Lower leg skin (tissue), 4 donors: Measurements from ENCODE around the gene CNTN4. TPM values are rescaled to one million over a fixed set of nuclear protein-coding genes. Genes with fewer than 3 reads are reported as not detected.

Source experiments
- DNase-seq, 2 donors: peaks; one replicate each; pipeline ENCODE4 v3.0.0-alpha.2; 2019; ENCODE audit warnings: low spot score in 2 of 2
- H3K4me3 ChIP-seq: fragments of 200-600 bp; sonication (generic); 2 replicates; pipeline ENCODE4 v1.5.1; 2017; ENCODE audit warnings: mild to moderate bottlenecking, low read depth; ENCODE audit not compliant: poor library complexity, severe bottlenecking
- CTCF ChIP-seq, 3 donors: fragments of 450-650 bp; IDR thresholded peaks; one replicate each; pipeline ENCODE4 v1.5.1; 2016; ENCODE audit warnings: antibody characterized with exemption in 3 of 3, mild to moderate bottlenecking in 3 of 3, moderate library complexity in 2 of 3
- POLR2A ChIP-seq, 2 donors: fragments of 450-650 bp; IDR thresholded peaks; one replicate each; pipeline ENCODE4 v1.6.1; 2016 to 2017; ENCODE audit warnings: antibody characterized with exemption in 2 of 2, mild to moderate bottlenecking in 1 of 2, moderate library complexity in 1 of 2
- WGBS, 2 donors: methylation state at CpG; one replicate each; pipeline ENCODE4 v1.1.5; 2018; 5-methylcytosine and 5-hydroxymethylcytosine counted together
- intact Hi-C: fragments of 100-400 bp; cut with DNase I; formaldehyde crosslinking; loops from one replicate; pipeline ENCODE4 v1.15.0; 2023; ENCODE audit warnings: low total_unique reads
- total RNA-seq, 4 donors: library from RNA; depleted of rRNA; stranded (reverse); fragments of >200 nt; gene quantifications; one replicate each; pipeline ENCODE4 v1.1.0, GENCODE V29; 2016

The CNTN4 gene
- total RNA-seq, 4 donors from 2014 or later = 1.8 to 6.1 (median 2.6) TPM

GRCh38 chr3:2950159-2950558, 851.5 kb downstream of the CNTN4 start:
- H3K4me3 ChIP-seq = no peak overlapping the region
- TF ChIP-seq POLR2A (IDR thresholded peaks at IDR 0.05) (no peak), CTCF (IDR thresholded peaks at IDR 0.05) (no peak)
- intact Hi-C loops = no loop called here
- DNase-seq = no peak
- WGBS, 2 donors = 49 to 59% methylated on average over 2 of the region's 2 CpGs

DNA sequence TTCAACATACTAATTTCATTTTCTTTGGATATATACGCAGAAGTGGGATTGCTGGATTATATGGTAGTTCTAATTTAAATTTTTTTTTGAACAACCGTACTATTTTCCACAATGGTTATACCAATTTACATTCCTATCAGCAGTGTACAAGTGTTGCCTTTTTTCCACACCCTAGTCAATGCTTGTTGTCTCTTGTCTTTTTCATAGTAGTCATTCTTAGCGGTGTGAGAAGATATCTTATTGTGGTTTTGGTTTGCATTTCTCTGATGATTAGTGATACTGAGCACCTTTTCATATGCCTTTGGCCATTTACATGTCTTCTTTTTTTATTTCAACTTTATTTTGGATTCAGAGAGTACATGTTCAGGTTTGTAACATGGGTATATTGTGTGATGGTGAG, 858.4 kb downstream of the CNTN4 start:
- no peak overlapping the region for H3K4me3 ChIP-seq
- 62 to 82% methylated on average over 3 of the region's 3 CpGs for WGBS, 2 donors
- intact Hi-C loops = no loop called here
- TF ChIP-seq CTCF (IDR thresholded peaks at IDR 0.05) (no peak), POLR2A (IDR thresholded peaks at IDR 0.05) (no peak)
- DNase-seq = no peak

DNA sequence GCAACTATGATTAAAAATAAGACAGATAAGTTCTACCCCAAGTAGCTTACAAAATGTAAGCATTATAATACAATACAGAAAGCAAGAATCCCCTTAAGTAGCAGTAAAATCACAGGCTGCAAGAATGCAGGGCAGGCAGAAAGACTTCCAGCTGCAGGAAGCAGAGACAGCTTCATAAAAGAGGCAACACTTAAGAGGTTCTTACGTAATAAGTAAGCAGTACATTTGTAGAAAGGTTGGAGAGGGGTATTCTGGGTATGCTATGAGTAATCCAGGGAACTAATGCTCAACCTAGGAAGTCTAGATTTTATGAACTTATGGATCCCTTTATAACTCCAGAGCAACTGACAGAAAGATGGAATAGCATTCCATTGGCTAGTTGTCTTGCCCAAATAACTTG, 859.9 kb downstream of the CNTN4 start:
- TF ChIP-seq CTCF (IDR thresholded peaks at IDR 0.05) (no peak), POLR2A (IDR thresholded peaks at IDR 0.05) (no peak)
- no peak overlapping the region for H3K4me3 ChIP-seq
- WGBS, 2 donors = 59 to 68% methylated on average over 1 of the region's 1 CpG
- intact Hi-C loops = no loop called here
- DNase-seq = no peak

DNA sequence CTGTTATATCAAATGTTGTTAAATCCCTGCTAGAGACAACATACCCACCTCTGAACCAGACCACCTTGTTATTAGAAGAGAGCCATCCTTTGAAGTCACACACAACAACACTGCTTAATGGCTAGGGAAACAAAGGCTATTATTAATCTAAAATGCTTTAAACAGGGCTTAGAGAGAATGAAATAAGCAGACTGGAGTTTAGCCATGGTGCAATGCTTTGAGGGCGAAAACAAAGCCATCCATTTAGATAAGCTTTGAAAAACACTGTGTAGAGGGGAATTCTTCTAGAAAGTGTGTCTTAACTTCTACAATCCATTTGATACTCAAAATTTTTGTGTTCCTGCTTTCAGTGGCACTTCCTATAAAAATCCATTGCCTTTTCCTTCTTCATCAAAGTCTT, 862.9 kb downstream of the CNTN4 start:
- intact Hi-C loops = no loop called here
- H3K4me3 ChIP-seq = no peak overlapping the region
- no peak for DNase-seq
- TF ChIP-seq POLR2A (IDR thresholded peaks at IDR 0.05) = no peak
- TF ChIP-seq CTCF (IDR thresholded peaks at IDR 0.05) = no peak
- 81 to 89% methylated on average over 1 of the region's 1 CpG for WGBS, 2 donors

- TF ChIP-seq CTCF (IDR thresholded peaks at IDR 0.05) = no peak
- no peak for TF ChIP-seq POLR2A (IDR thresholded peaks at IDR 0.05)
- 49 to 62% methylated on average over 2 of the region's 2 CpGs for WGBS, 2 donors
- H3K4me3 ChIP-seq = no peak overlapping the region
- intact Hi-C loops = no loop called here
- DNase-seq = no peak
Observed at GRCh38 chr3:2967871-2968270, 869.2 kb downstream of the CNTN4 start.

DNA sequence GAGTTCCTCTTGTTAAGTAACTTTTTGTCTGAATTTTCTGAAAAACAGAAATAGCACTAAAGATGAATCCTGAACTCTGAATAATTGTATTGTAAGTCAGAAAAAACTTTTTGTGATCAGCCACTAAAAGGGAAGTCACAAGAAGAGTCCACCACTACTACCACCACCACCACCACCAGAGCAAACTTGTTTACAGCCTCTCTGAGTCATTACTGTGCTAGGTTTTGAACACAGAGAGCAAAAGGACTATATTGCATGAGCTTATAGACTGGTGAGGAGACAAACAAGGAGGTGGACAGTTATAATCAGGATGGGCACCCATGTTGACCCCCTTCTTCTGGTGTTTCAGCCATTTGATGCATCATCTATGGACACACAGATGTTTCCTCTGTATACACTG, 869.8 kb downstream of the CNTN4 start:
- TF ChIP-seq POLR2A (IDR thresholded peaks at IDR 0.05) = no peak
- TF ChIP-seq CTCF (IDR thresholded peaks at IDR 0.05) = no peak
- intact Hi-C loops = no loop called here
- no peak for DNase-seq

More for the DNA sequence above, 869.8 kb downstream of the CNTN4 start:
- H3K4me3 ChIP-seq = no peak overlapping the region
